ENCODE measurements around the gene RNASE8. TPM values are rescaled to one million over a fixed set of nuclear protein-coding genes. Genes with fewer than 3 reads are reported as not detected.

RNASE8 gene
- total and polyA plus RNA-seq, 10 of the 15 experiments (the other 5 are each of a cell fraction or from before 2014, with no cell fraction given), result not detected

DNA sequence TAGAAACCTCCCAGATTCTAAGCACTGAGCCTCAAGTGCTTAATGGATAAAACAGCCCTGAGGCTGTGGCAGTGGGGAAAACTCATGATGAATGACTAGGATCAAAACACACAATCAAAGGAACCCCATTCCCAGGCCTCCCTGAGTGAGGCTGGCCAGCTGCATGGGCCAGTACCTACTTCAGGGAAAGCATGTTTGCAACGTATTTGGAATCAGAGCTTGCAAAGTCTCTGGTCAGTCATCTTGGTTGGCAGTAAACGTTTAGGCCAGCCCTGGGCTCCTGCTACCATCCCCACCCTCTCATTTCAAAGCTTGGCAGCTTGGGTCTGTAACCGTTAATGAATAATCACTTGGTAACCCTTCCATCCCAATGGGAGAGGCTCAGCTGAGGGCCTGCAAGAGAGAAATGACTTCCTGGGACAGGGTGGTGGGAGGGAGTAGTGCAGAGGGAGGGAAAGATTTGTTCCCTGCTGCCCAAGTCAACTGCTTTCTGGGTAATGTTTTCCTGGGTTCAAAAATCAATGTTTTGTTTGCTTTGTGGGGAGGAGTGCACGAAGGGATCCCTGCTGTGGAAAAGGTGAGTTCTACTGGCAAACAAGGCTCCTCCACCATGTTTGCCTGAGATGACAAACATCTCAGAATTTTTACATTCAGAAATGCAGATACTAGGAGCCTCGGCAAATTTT lies 2.0 kb upstream of the RNASE8 start:
- ChIA-PET SMC1A (ENCODE audit: uncharacterized antibody, unreplicated experiment) (no interaction called here), CTCF (no interaction called here), RAD21 (ENCODE audit: unreplicated experiment) (no interaction called here), POLR2A (no interaction called here)
- H3K27me3 ChIP-seq (replicated peaks in 1 of 2; ENCODE audit: control insufficient read depth in 2 of 2, insufficient read depth in 2 of 2, low read length in 1 of 2), result no peaks in the 10 kb centered on the region
- no peaks in the 10 kb centered on the region for H3K79me2 ChIP-seq (ENCODE audit: control insufficient read depth, insufficient read depth, low read length)
- H2AFZ ChIP-seq (ENCODE audit: control insufficient read depth, low read depth, low read length), result no peak overlapping the region
- 26% methylated on average over 5 of the region's 5 CpGs for WGBS (ENCODE audit: insufficient coverage, insufficient replicate concordance, low lambda C conversion rate, missing lambda C conversion rate)
- in situ Hi-C loops (cut with MboI) (no loop called here), intact Hi-C loops (cut with micrococcal nuclease; ENCODE audit: unreplicated experiment) (no loop called here)
- H3K4me2 ChIP-seq (ENCODE audit: control insufficient read depth, insufficient read depth), result no peak overlapping the region
- no peak for FAIRE-seq
- H4K20me1 ChIP-seq (ENCODE audit: control insufficient read depth, insufficient read depth), result no peaks in the 10 kb centered on the region
- TF ChIP-seq CBFB (IDR thresholded peaks at IDR 0.05; ENCODE audit: low read depth) (no peak), PKNOX1 (IDR thresholded peaks at IDR 0.05) (no peak), MYB (IDR thresholded peaks at IDR 0.05; ENCODE audit: borderline replicate concordance, low read depth, low read length) (no peak), RELB (IDR thresholded peaks at IDR 0.05; ENCODE audit: low read depth) (no peak), ZSCAN29 (IDR thresholded peaks at IDR 0.05) (no peak)
- TF ChIP-seq, protein P1, sequence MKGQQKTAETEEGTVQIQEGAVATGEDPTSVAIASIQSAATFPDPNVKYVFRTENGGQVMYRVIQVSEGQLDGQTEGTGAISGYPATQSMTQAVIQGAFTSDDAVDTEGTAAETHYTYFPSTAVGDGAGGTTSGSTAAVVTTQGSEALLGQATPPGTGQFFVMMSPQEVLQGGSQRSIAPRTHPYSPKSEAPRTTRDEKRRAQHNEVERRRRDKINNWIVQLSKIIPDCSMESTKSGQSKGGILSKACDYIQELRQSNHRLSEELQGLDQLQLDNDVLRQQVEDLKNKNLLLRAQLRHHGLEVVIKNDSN (IDR thresholded peaks at IDR 0.05; ENCODE audit: borderline replicate concordance, extremely low read length, insufficient read depth, low read depth, low read length), result no peak
- ATAC-seq, result no peak
- H3K9me3 ChIP-seq (replicated peaks; ENCODE audit: control insufficient read depth, insufficient read depth, low read length), result no peaks in the 10 kb centered on the region
- no peaks in the 10 kb centered on the region for H3K4me1 ChIP-seq (ENCODE audit: control insufficient read depth, insufficient read depth, low read length)
- no peak overlapping the region for H3K9ac ChIP-seq (ENCODE audit: control insufficient read depth, insufficient read depth, low read length)
- BruUV-seq (replicated peaks), result no TSS peak
- no peak overlapping the region for H3K27ac ChIP-seq (ENCODE audit: control insufficient read depth, insufficient read depth)
- H3K36me3 ChIP-seq (ENCODE audit: control insufficient read depth in 2 of 2, insufficient read depth in 2 of 2, low read length in 1 of 2), result no peaks in the 10 kb centered on the region
- no peak for DNase-seq (ENCODE audit: low read depth, low spot score)
- H3K4me3 ChIP-seq, result no peak overlapping the region

Data from GM12878 (cell line).